H1 (cell line): ENCODE measurements around the gene SRMS. TPM values are rescaled to one million over a fixed set of nuclear protein-coding genes. Genes with fewer than 3 reads are reported as not detected.

Experiments used
- CTCF ChIA-PET: fragments of 300-600 bp; sonication (Branson Sonifier 250); formaldehyde crosslinking; loops from one replicate; lab custom pipeline; 2021; ENCODE audit not compliant: partially characterized antibody; lab: Charles Lee
- POLR2A ChIA-PET: fragments of 300-600 bp; sonication (Branson Sonifier 250); formaldehyde crosslinking; loops from one replicate; lab custom pipeline; 2021; ENCODE audit warnings: inconsistent platforms; ENCODE audit not compliant: partially characterized antibody; lab: Charles Lee
- DNase-seq, 2 experiments: peaks; one replicate each; pipeline versions ENCODE4 v3.0.0 to v3.0.0-alpha.2; 2010 to 2022; ENCODE audit warnings: low spot score in 2 of 2, low read depth in 1 of 2, mixed read lengths in 1 of 2
- FAIRE-seq: peaks from 2 replicates; lab custom pipeline; 2011; peaks lifted over from hg19 to GRCh38; lab: Jason Lieb, UNC
- H2AFZ ChIP-seq: 2 replicates; pipeline ENCODE4 v1.8.1; 2012; ENCODE audit warnings: low read length, inconsistent platforms
- H2AK5ac ChIP-seq: 2 replicates; pipeline ENCODE4 v1.6.1; 2013; ENCODE audit warnings: low read depth, low read length
- H2BK120ac ChIP-seq: replicated peaks from 2 replicates; pipeline ENCODE3; 2013; ENCODE audit warnings: low read depth, low read length, inconsistent platforms
- H2BK12ac ChIP-seq: 2 replicates; pipeline ENCODE4 v1.6.1; 2013; ENCODE audit warnings: low read depth, low read length
- H2BK15ac ChIP-seq: 2 replicates; pipeline ENCODE4 v1.6.1; 2013; ENCODE audit warnings: low read length
- H2BK20ac ChIP-seq: 2 replicates; pipeline ENCODE4 v1.6.1; 2013; ENCODE audit warnings: low read length
- H2BK5ac ChIP-seq: 2 replicates; pipeline ENCODE4 v1.6.1; 2013; ENCODE audit warnings: low read depth, low read length
- H3K14ac ChIP-seq: 2 replicates; pipeline ENCODE4 v1.6.1; 2013; ENCODE audit warnings: inconsistent platforms; ENCODE audit not compliant: insufficient read length
- H3K18ac ChIP-seq: 2 replicates; pipeline ENCODE4 v1.6.1; 2013; ENCODE audit warnings: low read length; ENCODE audit errors: extremely low read depth
- H3K23ac ChIP-seq: 2 replicates; pipeline ENCODE4 v1.6.1; 2013; ENCODE audit warnings: inconsistent platforms; ENCODE audit not compliant: insufficient read length
- H3K23me2 ChIP-seq: 2 replicates; pipeline ENCODE4 v1.6.1; 2013; ENCODE audit warnings: low read depth, low read length
- H3K27ac ChIP-seq: 2 replicates; pipeline ENCODE4 v1.6.1; 2011; ENCODE audit warnings: low read depth, low read length, inconsistent platforms
- H3K27me3 ChIP-seq, 4 experiments: replicated peaks in 1 of 4; 1 replicate in 1 of 4; 2 replicates in 3 of 4; pipeline versions ENCODE4 v1.6.1 to v1.8.1; 2011 to 2013; ENCODE audit warnings: low read length in 3 of 4, mild to moderate bottlenecking in 3 of 4, inconsistent platforms in 2 of 4, mixed read lengths in 2 of 4, moderate library complexity in 1 of 4; ENCODE audit not compliant: control insufficient read depth in 3 of 4, insufficient read depth in 3 of 4; ENCODE audit errors: extremely low read depth in 1 of 4
- H3K36me3 ChIP-seq, 4 experiments: 2 replicates each; pipeline versions ENCODE4 v1.6.1 to v1.8.1; 2011 to 2013; ENCODE audit warnings: mild to moderate bottlenecking in 4 of 4, low read length in 3 of 4, moderate library complexity in 2 of 4, control low read depth in 1 of 4, inconsistent platforms in 1 of 4; ENCODE audit not compliant: insufficient read depth in 4 of 4, control insufficient read depth in 2 of 4
- H3K4ac ChIP-seq: replicated peaks from 2 replicates; pipeline ENCODE3; 2013; ENCODE audit warnings: low read length, low read depth, mixed read lengths, inconsistent platforms; ENCODE audit not compliant: insufficient read length
- H3K4me1 ChIP-seq, 4 experiments: replicated peaks in 1 of 4; 1 replicate in 1 of 4; 2 replicates in 3 of 4; pipeline versions ENCODE4 v1.6.1 to v1.8.1; 2011 to 2013; ENCODE audit warnings: low read length in 3 of 4, inconsistent platforms in 2 of 4, mixed read lengths in 1 of 4; ENCODE audit not compliant: insufficient read depth in 4 of 4, control insufficient read depth in 3 of 4
- H3K4me2 ChIP-seq, 2 experiments: 2 replicates each; pipeline versions ENCODE4 v1.6.1 to v1.8.1; 2011 to 2013; ENCODE audit warnings: low read depth in 2 of 2, low read length in 2 of 2, control low read depth in 1 of 2, inconsistent platforms in 1 of 2, mild to moderate bottlenecking in 1 of 2; ENCODE audit not compliant: insufficient read depth in 1 of 2
- H3K4me3 ChIP-seq, 4 experiments: fragments of 200-600, 300-600 bp in 1 of 4; sonication (generic), shearing (Covaris generic), sonication (Bioruptor Twin) in 1 of 4; 2 replicates each; pipeline versions ENCODE4 v1.5.1 to v1.8.1; 2011 to 2016; ENCODE audit warnings: low read length in 4 of 4, low read depth in 3 of 4, control low read depth in 2 of 4, inconsistent platforms in 2 of 4, mild to moderate bottlenecking in 2 of 4, mixed read lengths in 1 of 4, moderate library complexity in 1 of 4; ENCODE audit not compliant: insufficient read depth in 2 of 4; ENCODE audit errors: extremely low read depth in 1 of 4
- H3K56ac ChIP-seq: replicated peaks from 2 replicates; pipeline ENCODE3; 2013; ENCODE audit warnings: low read depth, mild to moderate bottlenecking, mixed read lengths, low read length, inconsistent platforms; ENCODE audit not compliant: insufficient read length
- H3K79me1 ChIP-seq: 2 replicates; pipeline ENCODE4 v1.6.1; 2013; ENCODE audit warnings: low read depth, low read length, control low read depth
- H3K79me2 ChIP-seq, 2 experiments: 2 replicates each; pipeline versions ENCODE4 v1.6.1 to v1.8.1; 2012 to 2013; ENCODE audit warnings: low read length in 2 of 2, mild to moderate bottlenecking in 2 of 2, inconsistent platforms in 1 of 2; ENCODE audit not compliant: insufficient read depth in 2 of 2, control insufficient read depth in 1 of 2
- H3K9ac ChIP-seq, 4 experiments: replicated peaks in 1 of 4; 1 replicate in 1 of 4; 2 replicates in 3 of 4; pipeline versions ENCODE4 v1.6.1 to v1.8.1; 2011 to 2013; ENCODE audit warnings: low read depth in 3 of 4, low read length in 3 of 4, control low read depth in 2 of 4, mild to moderate bottlenecking in 2 of 4, moderate library complexity in 2 of 4, inconsistent platforms in 1 of 4; ENCODE audit errors: extremely low read depth in 1 of 4
- H3K9me3 ChIP-seq, 2 experiments: 2 replicates each; pipeline versions ENCODE4 v1.6.1 to v1.8.1; 2012 to 2013; ENCODE audit warnings: mild to moderate bottlenecking in 2 of 2, moderate library complexity in 2 of 2, control low read depth in 1 of 2, inconsistent platforms in 1 of 2, low read depth in 1 of 2, low read length in 1 of 2, mixed read lengths in 1 of 2; ENCODE audit not compliant: insufficient read depth in 2 of 2
- H4K20me1 ChIP-seq, 2 experiments: replicated peaks in 1 of 2; 2 replicates each; pipeline versions ENCODE3 to v1.8.1; 2011 to 2013; ENCODE audit warnings: inconsistent platforms in 2 of 2, low read length in 2 of 2, mild to moderate bottlenecking in 1 of 2; ENCODE audit not compliant: insufficient read depth in 2 of 2, control insufficient read depth in 1 of 2
- H4K5ac ChIP-seq: 2 replicates; pipeline ENCODE4 v1.6.1; 2013; ENCODE audit warnings: low read length, low read depth, mixed read lengths, inconsistent platforms; ENCODE audit not compliant: insufficient read length
- H4K8ac ChIP-seq: 2 replicates; pipeline ENCODE4 v1.8.0; 2013; ENCODE audit warnings: mild to moderate bottlenecking, moderate library complexity, low read length, inconsistent platforms; ENCODE audit not compliant: insufficient read depth; ENCODE audit errors: extremely low read depth
- H4K91ac ChIP-seq: replicated peaks from 2 replicates; pipeline ENCODE3; 2013; ENCODE audit warnings: low read length, mixed read lengths, inconsistent platforms; ENCODE audit not compliant: insufficient read length
- JUND ChIP-seq: IDR thresholded peaks from 2 replicates; pipeline ENCODE4 v1.6.1; 2011; ENCODE audit warnings: mild to moderate bottlenecking, improper control_type of control experiment, low read length
- NANOG ChIP-seq: IDR thresholded peaks from 2 replicates; pipeline ENCODE4 v1.6.1; 2011; ENCODE audit warnings: low read length, low read depth, mild to moderate bottlenecking, inconsistent platforms; ENCODE audit not compliant: insufficient read depth, poor library complexity, severe bottlenecking
- WGBS, 2 experiments: shearing (Covaris generic) in 1 of 2; methylation state at CpG; one replicate each; pipeline versions ENCODE4 v1.1.6 to v1.1.7; 2013 to 2015; ENCODE audit warnings: low lambda C conversion rate in 2 of 2, mixed read lengths in 2 of 2, inconsistent platforms in 1 of 2, low coverage in 1 of 2, missing lambda C conversion rate in 1 of 2; ENCODE audit not compliant: insufficient replicate concordance in 2 of 2, insufficient coverage in 1 of 2, insufficient read length in 1 of 2; ENCODE audit errors: extremely low coverage in 1 of 2, missing lambda C conversion rate in 1 of 2; 5-methylcytosine and 5-hydroxymethylcytosine counted together
- polyA plus RNA-seq, 7 experiments: library from polyadenylated mRNA; depleted of rRNA in 3 of 7; stranded (reverse) in 5 of 7; unstranded in 2 of 7; fragments of >200 nt in 5 of 7; fragments of 200-250 nt in 2 of 7; gene quantifications; 1 replicate in 5 of 7; 2 replicates in 1 of 7; 4 replicates in 1 of 7; pipeline versions ENCODE4 v1.2.1 to v1.2.3, GENCODE V29; 2011 to 2013; ENCODE audit warnings: missing spikeins in 2 of 7, mixed read lengths in 2 of 7
- total RNA-seq: library from RNA; stranded (reverse); fragmentation: NEBNext Ultra II Directional; extraction: Animal tissue kit (Norgen Biotek cat#: 25700); gene quantifications from 2 replicates; pipeline ENCODE4 v1.2.1, GENCODE V29; 2021
- TF ChIP-seq, protein P1 (sequence below), 3 experiments: IDR thresholded peaks; 1 replicate in 2 of 3; 2 replicates in 1 of 3; pipeline versions ENCODE4 v1.5.1 to v1.6.1; 2011; ENCODE audit warnings: low read length in 3 of 3, mild to moderate bottlenecking in 3 of 3, inconsistent platforms in 2 of 3, low read depth in 1 of 3, moderate library complexity in 1 of 3; ENCODE audit not compliant: insufficient read depth in 1 of 3; ENCODE audit errors: control extremely low read depth in 1 of 3

SRMS gene
- total and polyA plus RNA-seq, 2 of the 8 experiments (the other 6 are each of a cell fraction or from before 2014, with no cell fraction given), result 0.39 to 0.76 TPM

- Histone ChIP-seq H3K9ac (no peak overlapping the region), H3K23me2 (peaks cover 16% of the 10 kb centered on the region; the same call in 1 of the 2 replicates), H3K27me3 (peaks cover 0 to 22% (median 15%) of the 10 kb centered on the region in 4 experiments; a peak in 6 of 7 replicates), H4K91ac (no peak overlapping the region), H2AFZ (no peak overlapping the region), H4K5ac (no peak overlapping the region), H3K4me3 (no peak overlapping the region), H2BK20ac (no peak overlapping the region), H3K79me1 (no peaks in the 10 kb centered on the region), H2BK12ac (no peak overlapping the region), H3K14ac (no peak overlapping the region), H2BK15ac (no peak overlapping the region), H3K56ac (no peak overlapping the region), H3K18ac (no peak overlapping the region), H3K4ac (no peak overlapping the region), H4K20me1 (peaks cover 0 to 10% of the 10 kb centered on the region in 2 experiments), H4K8ac (no peak overlapping the region), H3K4me1 (peaks cover 0 to 14% (median 8%) of the 10 kb centered on the region in 4 experiments; a peak in 5 of 7 replicates), H2BK120ac (no peak overlapping the region), H3K79me2 (no peaks in the 10 kb centered on the region), H2BK5ac (no peak overlapping the region), H3K9me3 (peaks cover 4% of the 10 kb centered on the region in 2 experiments; a peak in 1 of 4 replicates), H3K23ac (no peak overlapping the region), H3K36me3 (peaks cover 0 to 8% (median 1%) of the 10 kb centered on the region in 4 experiments; a peak in 5 of 8 replicates), H3K4me2 (no peak overlapping the region), H2AK5ac (no peak overlapping the region), H3K27ac (no peak overlapping the region)
- no peak for FAIRE-seq
- ChIA-PET CTCF (no interaction called here), POLR2A (interaction anchor here (1.0 kb wide), 1 partner anchor 19 kb away, joined by 3 read pairs; no protein-coding TSS in a partner anchor)
- no peak for DNase-seq
- WGBS, 2 experiments, result 85% methylated on average over 4 of the region's 4 CpGs; no CpG with 5 or more reads in 1 of the 2 experiments
- TF ChIP-seq NANOG, result no peak
- TF ChIP-seq JUND, result no peak
- TF ChIP-seq, protein P1, sequence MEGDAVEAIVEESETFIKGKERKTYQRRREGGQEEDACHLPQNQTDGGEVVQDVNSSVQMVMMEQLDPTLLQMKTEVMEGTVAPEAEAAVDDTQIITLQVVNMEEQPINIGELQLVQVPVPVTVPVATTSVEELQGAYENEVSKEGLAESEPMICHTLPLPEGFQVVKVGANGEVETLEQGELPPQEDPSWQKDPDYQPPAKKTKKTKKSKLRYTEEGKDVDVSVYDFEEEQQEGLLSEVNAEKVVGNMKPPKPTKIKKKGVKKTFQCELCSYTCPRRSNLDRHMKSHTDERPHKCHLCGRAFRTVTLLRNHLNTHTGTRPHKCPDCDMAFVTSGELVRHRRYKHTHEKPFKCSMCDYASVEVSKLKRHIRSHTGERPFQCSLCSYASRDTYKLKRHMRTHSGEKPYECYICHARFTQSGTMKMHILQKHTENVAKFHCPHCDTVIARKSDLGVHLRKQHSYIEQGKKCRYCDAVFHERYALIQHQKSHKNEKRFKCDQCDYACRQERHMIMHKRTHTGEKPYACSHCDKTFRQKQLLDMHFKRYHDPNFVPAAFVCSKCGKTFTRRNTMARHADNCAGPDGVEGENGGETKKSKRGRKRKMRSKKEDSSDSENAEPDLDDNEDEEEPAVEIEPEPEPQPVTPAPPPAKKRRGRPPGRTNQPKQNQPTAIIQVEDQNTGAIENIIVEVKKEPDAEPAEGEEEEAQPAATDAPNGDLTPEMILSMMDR (IDR thresholded peaks at IDR 0.05; ENCODE audit: control extremely low read depth in 1 of 3, insufficient read depth in 1 of 3, low read depth in 1 of 3, low read length in 3 of 3), result no peak
Observed at GRCh38 chr20:63491078-63491477, 56.5 kb downstream of the SRMS start.
